Parathyroid adenoma (tissue), 2 donors: Measurements from ENCODE around the gene FHL5.
A peak's percentile ranks its signal among the peaks of the same experiment; 100 is the strongest.

ENCODE experiments used
- H2AFZ ChIP-seq: fragments of 300-600 bp; sonication (generic); one replicate; pipeline ENCODE4 v1.7.0; 2017; ENCODE audit warnings: antibody characterized with exemption, mild to moderate bottlenecking
- H3K27ac ChIP-seq: fragments of 300-600 bp; sonication (generic); one replicate; pipeline ENCODE4 v1.7.0; 2017
- H3K27me3 ChIP-seq: fragments of 300-600 bp; sonication (generic); one replicate; pipeline ENCODE4 v1.7.0; 2017; ENCODE audit warnings: low read length; ENCODE audit not compliant: control insufficient read depth, insufficient read depth
- H3K36me3 ChIP-seq: fragments of 300-600 bp; sonication (generic); one replicate; pipeline ENCODE4 v1.7.0; 2017; ENCODE audit warnings: low read length; ENCODE audit not compliant: control insufficient read depth, insufficient read depth
- H3K4me1 ChIP-seq: fragments of 300-600 bp; sonication (generic); one replicate; pipeline ENCODE4 v1.7.0; 2017; ENCODE audit warnings: control low read depth
- H3K4me2 ChIP-seq: fragments of 300-600 bp; sonication (generic); one replicate; pipeline ENCODE4 v1.7.0; 2017; ENCODE audit warnings: low read length
- H3K4me3 ChIP-seq: fragments of 300-600 bp; sonication (generic); one replicate; pipeline ENCODE4 v1.7.0; 2017; ENCODE audit warnings: low read depth, low read length
- H3K79me2 ChIP-seq: fragments of 300-600 bp; sonication (generic); one replicate; pipeline ENCODE4 v1.7.0; 2017; ENCODE audit warnings: control low read depth
- H3K9ac ChIP-seq: fragments of 300-600 bp; sonication (generic); one replicate; pipeline ENCODE4 v1.7.0; 2017; ENCODE audit warnings: mild to moderate bottlenecking
- H3K9me3 ChIP-seq: fragments of 300-600 bp; sonication (generic); one replicate; pipeline ENCODE4 v1.7.0; 2017; ENCODE audit warnings: low read length; ENCODE audit not compliant: control insufficient read depth
- TF ChIP-seq, protein P1 (sequence below): fragments of 300-600 bp; sonication (generic); IDR thresholded peaks from one replicate; pipeline ENCODE4 v1.7.0; 2017; ENCODE audit warnings: antibody characterized with exemption, mild to moderate bottlenecking
- donor health status: primary hyperparathyroidism.

FHL5 gene

DNA sequence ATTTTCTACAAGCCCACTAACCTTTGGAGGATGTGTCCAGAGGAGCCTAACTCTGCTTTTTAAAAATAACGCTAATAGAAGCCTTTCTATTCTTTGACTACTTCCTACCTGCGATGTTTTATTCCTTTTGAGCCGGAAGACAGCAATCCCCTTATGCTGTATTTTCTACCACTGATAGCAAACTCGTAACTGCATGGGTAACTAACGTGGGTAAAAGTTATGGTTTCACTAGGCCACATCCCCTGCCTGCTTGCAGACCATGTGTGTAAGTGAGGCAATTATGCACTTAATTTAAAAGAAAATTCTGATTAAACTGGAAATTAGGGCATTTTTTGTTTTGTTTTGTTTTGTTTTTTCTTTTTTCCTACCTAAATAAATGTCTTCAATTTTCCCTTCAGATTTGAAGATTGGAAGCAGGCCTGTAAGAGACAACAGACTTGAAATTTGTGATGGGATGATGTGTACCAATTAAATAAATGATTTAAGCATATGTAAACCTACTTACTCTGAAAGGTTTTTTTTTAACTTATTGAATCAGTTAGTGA is 40.4 kb upstream of the FHL5 start:
- Histone ChIP-seq H3K9ac (peak overlapping the region; percentile 87), H3K27ac (peak overlapping the region; percentile 87), H3K36me3 (no peaks in the 10 kb centered on the region), H3K9me3 (no peaks in the 10 kb centered on the region), H3K4me3 (peak overlapping the region; percentile 92), H3K27me3 (no peaks in the 10 kb centered on the region), H3K4me2 (peak overlapping the region; percentile 55), H2AFZ (peak overlapping the region; percentile 94), H3K4me1 (no peaks in the 10 kb centered on the region), H3K79me2 (no peaks in the 10 kb centered on the region)
- TF ChIP-seq, protein P1, sequence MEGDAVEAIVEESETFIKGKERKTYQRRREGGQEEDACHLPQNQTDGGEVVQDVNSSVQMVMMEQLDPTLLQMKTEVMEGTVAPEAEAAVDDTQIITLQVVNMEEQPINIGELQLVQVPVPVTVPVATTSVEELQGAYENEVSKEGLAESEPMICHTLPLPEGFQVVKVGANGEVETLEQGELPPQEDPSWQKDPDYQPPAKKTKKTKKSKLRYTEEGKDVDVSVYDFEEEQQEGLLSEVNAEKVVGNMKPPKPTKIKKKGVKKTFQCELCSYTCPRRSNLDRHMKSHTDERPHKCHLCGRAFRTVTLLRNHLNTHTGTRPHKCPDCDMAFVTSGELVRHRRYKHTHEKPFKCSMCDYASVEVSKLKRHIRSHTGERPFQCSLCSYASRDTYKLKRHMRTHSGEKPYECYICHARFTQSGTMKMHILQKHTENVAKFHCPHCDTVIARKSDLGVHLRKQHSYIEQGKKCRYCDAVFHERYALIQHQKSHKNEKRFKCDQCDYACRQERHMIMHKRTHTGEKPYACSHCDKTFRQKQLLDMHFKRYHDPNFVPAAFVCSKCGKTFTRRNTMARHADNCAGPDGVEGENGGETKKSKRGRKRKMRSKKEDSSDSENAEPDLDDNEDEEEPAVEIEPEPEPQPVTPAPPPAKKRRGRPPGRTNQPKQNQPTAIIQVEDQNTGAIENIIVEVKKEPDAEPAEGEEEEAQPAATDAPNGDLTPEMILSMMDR, result no peak

DNA sequence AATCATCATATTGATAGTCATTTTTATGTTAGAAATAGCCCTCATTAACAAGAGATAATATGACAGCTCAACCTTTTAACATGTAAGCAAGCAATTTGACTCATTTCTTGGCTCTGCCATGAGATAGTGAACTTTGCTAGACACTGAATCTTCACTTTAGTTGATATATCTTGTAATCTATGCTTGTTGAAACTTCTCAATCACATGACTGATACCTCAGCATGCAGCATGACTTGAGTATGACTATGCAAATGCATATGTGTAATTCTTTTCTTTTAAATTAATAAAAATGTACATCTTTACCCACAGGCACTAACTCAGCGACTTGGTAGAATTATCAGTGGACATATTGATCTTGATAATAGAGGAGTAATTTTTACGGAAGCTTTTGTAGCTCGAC is 34.7 kb upstream of the FHL5 start:
- Histone ChIP-seq H3K36me3 (no peaks in the 10 kb centered on the region), H3K4me2 (no peak overlapping the region), H3K4me3 (no peak overlapping the region), H3K79me2 (no peaks in the 10 kb centered on the region), H3K9ac (no peak overlapping the region), H2AFZ (no peak overlapping the region), H3K9me3 (no peaks in the 10 kb centered on the region), H3K27ac (no peak overlapping the region), H3K4me1 (no peaks in the 10 kb centered on the region), H3K27me3 (no peaks in the 10 kb centered on the region)
- TF ChIP-seq, protein P1, result no peak

DNA sequence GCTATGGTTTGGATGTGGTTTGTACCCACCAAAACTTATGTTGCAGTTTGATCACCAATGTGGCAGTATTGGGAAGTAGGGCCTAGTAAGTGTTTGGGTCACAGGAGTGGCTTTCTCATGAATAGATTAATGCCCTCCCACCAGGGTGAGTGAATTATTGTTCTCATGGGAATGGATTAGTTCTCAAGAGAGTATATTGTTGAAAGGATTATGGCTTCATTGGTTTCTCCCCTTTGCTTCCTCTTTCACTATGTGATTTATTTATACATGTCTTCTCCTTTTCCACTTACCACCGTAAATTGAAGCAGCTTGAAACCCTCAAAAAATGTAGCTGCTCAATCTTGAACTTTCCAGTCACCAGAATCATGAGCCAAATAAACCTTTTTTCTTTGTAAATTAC is 30.5 kb upstream of the FHL5 start:
- Histone ChIP-seq H3K4me3 (no peak overlapping the region), H3K9ac (no peak overlapping the region), H3K36me3 (no peaks in the 10 kb centered on the region), H3K4me1 (no peaks in the 10 kb centered on the region), H3K27me3 (no peaks in the 10 kb centered on the region), H3K4me2 (no peak overlapping the region), H3K79me2 (no peaks in the 10 kb centered on the region), H3K27ac (no peak overlapping the region), H2AFZ (no peak overlapping the region), H3K9me3 (no peaks in the 10 kb centered on the region)
- TF ChIP-seq, protein P1, result no peak

DNA sequence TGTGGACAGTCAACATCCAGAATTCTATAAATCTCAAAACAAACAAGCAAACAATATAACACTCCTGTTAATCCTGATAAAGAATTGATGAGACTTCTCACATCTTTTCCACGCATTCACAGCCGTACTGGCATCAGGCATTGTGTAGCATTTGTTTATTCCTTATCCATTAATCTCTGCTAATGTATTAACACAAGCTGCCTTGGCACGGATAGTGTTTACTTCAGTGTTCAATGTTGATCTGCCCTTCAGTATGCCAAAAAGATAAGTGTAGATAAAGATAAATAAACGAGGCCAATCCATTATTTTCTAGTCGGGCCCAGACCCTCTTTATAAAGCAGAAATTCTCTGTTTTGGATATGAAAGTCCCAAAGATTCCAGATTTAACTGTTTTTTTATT is 25.2 kb upstream of the FHL5 start:
- Histone ChIP-seq H3K79me2 (no peaks in the 10 kb centered on the region), H3K4me1 (peaks cover 3% of the 10 kb centered on the region), H3K4me2 (no peak overlapping the region), H2AFZ (no peak overlapping the region), H3K27me3 (no peaks in the 10 kb centered on the region), H3K9ac (no peak overlapping the region), H3K4me3 (no peak overlapping the region), H3K36me3 (no peaks in the 10 kb centered on the region), H3K9me3 (no peaks in the 10 kb centered on the region), H3K27ac (no peak overlapping the region)
- TF ChIP-seq, protein P1, result no peak

DNA sequence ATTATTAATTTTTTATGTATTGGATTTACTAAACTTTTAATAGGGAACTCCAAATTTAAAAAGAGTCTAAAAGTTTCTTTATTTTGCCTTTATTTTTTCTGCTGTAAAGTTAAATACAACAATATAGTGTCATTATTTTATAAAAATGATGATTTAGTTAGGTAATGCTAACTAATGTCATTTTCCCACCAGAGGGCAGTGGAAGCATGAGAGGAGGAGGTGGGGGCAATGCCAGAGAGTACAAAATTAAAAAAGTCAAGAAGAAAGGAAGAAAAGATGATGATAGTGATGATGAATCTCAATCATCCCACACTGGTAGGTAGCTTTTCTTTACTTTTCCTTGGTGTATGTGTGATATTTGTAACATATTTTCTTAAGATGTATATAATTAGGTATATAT is 20.2 kb upstream of the FHL5 start:
- Histone ChIP-seq H3K4me1 (peaks cover 3% of the 10 kb centered on the region), H3K27ac (no peak overlapping the region), H3K9ac (no peak overlapping the region), H3K36me3 (no peaks in the 10 kb centered on the region), H3K4me3 (no peak overlapping the region), H3K4me2 (no peak overlapping the region), H2AFZ (no peak overlapping the region), H3K27me3 (no peaks in the 10 kb centered on the region), H3K79me2 (no peaks in the 10 kb centered on the region), H3K9me3 (no peaks in the 10 kb centered on the region)
- TF ChIP-seq, protein P1, result no peak
